GM12878 (cell line): ENCODE measurements around the gene IHH. TPM values are rescaled to one million over a fixed set of nuclear protein-coding genes. Genes with fewer than 3 reads are reported as not detected.

Experiments
- ATAC-seq: fragments of 200-7000 bp; cut with Tn5 transposase; 3 replicates; pipeline ENCODE4 v1.9.1; 2020; ENCODE audit warnings: mild to moderate bottlenecking, moderate library complexity
- BruUV-seq: library from RNA; stranded (reverse); fragments of 400-500 nt; replicated peaks from 2 replicates; lab custom pipeline; 2021; lab: Mats Ljungman, UMichigan
- CTCF ChIA-PET: fragments of 300-600 bp; sonication (Branson Sonifier 250); formaldehyde crosslinking; extraction: SDS; loops from one replicate; lab custom pipeline; 2021; ENCODE audit warnings: inconsistent platforms; lab: Yijun Ruan, JAX
- POLR2A ChIA-PET: fragments of 350-600 bp; formaldehyde crosslinking; extraction: SDS; loops from one replicate; lab custom pipeline; 2021; ENCODE audit warnings: inconsistent platforms; lab: Charles Lee
- RAD21 ChIA-PET: fragments of 300-600 bp; sonication (Branson Sonifier 250); formaldehyde crosslinking; loops from one replicate; lab custom pipeline; 2023; ENCODE audit warnings: antibody characterized with exemption; ENCODE audit not compliant: unreplicated experiment; lab: Charles Lee
- SMC1A ChIA-PET: fragments of 300-600 bp; sonication (Branson Sonifier 250); formaldehyde crosslinking; loops from one replicate; lab custom pipeline; 2023; ENCODE audit not compliant: unreplicated experiment, uncharacterized antibody; lab: Charles Lee
- DNase-seq: peaks from one replicate; pipeline ENCODE4 v3.0.0-alpha.2; 2011; ENCODE audit warnings: low read depth, low spot score
- FAIRE-seq: peaks from 3 replicates; lab custom pipeline; 2011; peaks lifted over from hg19 to GRCh38; lab: Jason Lieb, UNC
- H2AFZ ChIP-seq: 2 replicates; pipeline ENCODE4 v1.6.0; 2011; ENCODE audit warnings: low read depth, low read length, control low read depth; ENCODE audit not compliant: control insufficient read depth
- H3K27ac ChIP-seq: 2 replicates; pipeline ENCODE4 v1.5.1; 2011; ENCODE audit warnings: control low read depth; ENCODE audit not compliant: control insufficient read depth, insufficient read depth
- H3K27me3 ChIP-seq, 2 experiments: replicated peaks in 1 of 2; 2 replicates each; pipeline versions ENCODE4 v1.6.0 to v1.6.1; 2011; ENCODE audit warnings: low read length in 1 of 2; ENCODE audit not compliant: control insufficient read depth in 2 of 2, insufficient read depth in 2 of 2
- H3K36me3 ChIP-seq, 2 experiments: 2 replicates each; pipeline ENCODE4 v1.5.1; 2011; ENCODE audit warnings: low read length in 1 of 2; ENCODE audit not compliant: control insufficient read depth in 2 of 2, insufficient read depth in 2 of 2
- H3K4me1 ChIP-seq: 2 replicates; pipeline ENCODE4 v1.6.1; 2011; ENCODE audit warnings: mild to moderate bottlenecking, low read length, moderate library complexity, mixed read lengths; ENCODE audit not compliant: control insufficient read depth, insufficient read depth
- H3K4me2 ChIP-seq: 2 replicates; pipeline ENCODE4 v1.6.0; 2011; ENCODE audit warnings: control low read depth; ENCODE audit not compliant: control insufficient read depth, insufficient read depth
- H3K4me3 ChIP-seq: fragments of 200-600 bp; sonication (generic); 2 replicates; pipeline ENCODE4 v1.5.1; 2016
- H3K79me2 ChIP-seq: 2 replicates; pipeline ENCODE4 v1.6.0; 2011; ENCODE audit warnings: low read length; ENCODE audit not compliant: control insufficient read depth, insufficient read depth
- H3K9ac ChIP-seq: 2 replicates; pipeline ENCODE4 v1.8.0; 2011; ENCODE audit warnings: low read length, control low read depth, mixed read lengths; ENCODE audit not compliant: control insufficient read depth, insufficient read depth
- H3K9me3 ChIP-seq: replicated peaks from 3 replicates; pipeline ENCODE4 v1.5.1; 2011; ENCODE audit warnings: mild to moderate bottlenecking, low read length; ENCODE audit not compliant: control insufficient read depth, insufficient read depth
- H4K20me1 ChIP-seq: 2 replicates; pipeline ENCODE4 v1.6.0; 2011; ENCODE audit not compliant: control insufficient read depth, insufficient read depth
- BHLHE40 ChIP-seq, 2 experiments: fragments of 450-650 bp in 1 of 2; IDR thresholded peaks; 2 replicates each; pipeline ENCODE4 v1.6.1; 2011 to 2017; ENCODE audit warnings: low read depth in 2 of 2, borderline replicate concordance in 1 of 2, improper control_type of control experiment in 1 of 2, low read length in 1 of 2, mild to moderate bottlenecking in 1 of 2
- CHD2 ChIP-seq: IDR thresholded peaks from 2 replicates; pipeline ENCODE4 v1.6.1; 2011; ENCODE audit warnings: low read depth, low read length, improper control_type of control experiment, borderline replicate concordance
- CHD4 ChIP-seq: fragments of 200-600 bp; sonication (generic); IDR thresholded peaks from 2 replicates; pipeline ENCODE4 v1.6.1; 2016; ENCODE audit warnings: mild to moderate bottlenecking
- ESRRA ChIP-seq: IDR thresholded peaks from 2 replicates; pipeline ENCODE4 v1.6.1; 2012; ENCODE audit warnings: mild to moderate bottlenecking, low read length, improper control_type of control experiment
- GABPA ChIP-seq: IDR thresholded peaks from 2 replicates; pipeline ENCODE4 v1.6.1; 2014; ENCODE audit warnings: antibody characterized with exemption, low read depth, mild to moderate bottlenecking, inconsistent platforms
- NBN ChIP-seq: fragments of 450-650 bp; IDR thresholded peaks from 2 replicates; pipeline ENCODE4 v1.6.1; 2016
- POLR2A ChIP-seq: IDR thresholded peaks from 2 replicates; pipeline ENCODE4 v1.6.1; 2011; ENCODE audit warnings: low read depth, mild to moderate bottlenecking, low read length
- STAT1 ChIP-seq: fragments of 450-650 bp; conservative IDR thresholded peaks from 2 replicates; pipeline ENCODE4 v1.6.1; 2014; ENCODE audit warnings: antibody characterized with exemption, mild to moderate bottlenecking
- ZBED1 ChIP-seq: IDR thresholded peaks from 2 replicates; pipeline ENCODE4 v1.6.1; 2016; ENCODE audit warnings: borderline replicate concordance
- ZNF274 ChIP-seq: IDR thresholded peaks from one replicate; pipeline ENCODE4 v1.8.0; 2011; ENCODE audit not compliant: insufficient read length, insufficient read depth
- WGBS: methylation state at CpG from one replicate; pipeline ENCODE4 v1.1.6; 2016; ENCODE audit warnings: low lambda C conversion rate; ENCODE audit not compliant: insufficient replicate concordance, insufficient coverage; ENCODE audit errors: missing lambda C conversion rate; 5-methylcytosine and 5-hydroxymethylcytosine counted together
- in situ Hi-C: fragments of 300-500 bp; cut with MboI; formaldehyde crosslinking; loops from 9 replicates; pipeline ENCODE4 v1.14.3; 2018; ENCODE audit warnings: mixed read lengths
- intact Hi-C: fragments of 100-400 bp; cut with micrococcal nuclease; formaldehyde crosslinking; loops from one replicate; pipeline ENCODE4 v1.14.2; 2022; ENCODE audit not compliant: unreplicated experiment
- polyA plus RNA-seq, 11 experiments: library from polyadenylated mRNA; depleted of rRNA in 4 of 11; unstranded in 6 of 11; stranded (reverse) in 5 of 11; fragments of >200 nt; fragmentation: Nextera tagmentation in 4 of 11; fragmentation: Illumina TruSeq in 1 of 11; extraction: Ambion mirVana in 4 of 11; extraction: Trizol in 1 of 11; gene quantifications; 1 replicate in 1 of 11; 2 replicates in 10 of 11; pipeline versions ENCODE4 v1.2.1 to v1.2.3, GENCODE V29; 2011 to 2016; ENCODE audit warnings: inconsistent platforms in 2 of 11, missing spikeins in 2 of 11, low read depth in 1 of 11
- total RNA-seq, 4 experiments: library from RNA; depleted of rRNA in 3 of 4; stranded (reverse); fragments of >200 nt in 3 of 4; fragmentation: Illumina TruSeq in 1 of 4; extraction: Trizol in 1 of 4; gene quantifications; 2 replicates each; pipeline versions ENCODE4 v1.2.1 to v1.2.3, GENCODE V29; 2013 to 2021
- TF ChIP-seq, protein P1 (sequence below): fragments of 150-350 bp; IDR thresholded peaks from 2 replicates; pipeline ENCODE4 v1.6.1; 2016; ENCODE audit warnings: low read depth, low read length
- TF ChIP-seq, protein P2 (sequence below): fragments of 450-650 bp; conservative IDR thresholded peaks from 2 replicates; pipeline ENCODE4 v1.6.1; 2017; ENCODE audit warnings: mild to moderate bottlenecking, moderate library complexity
- TF ChIP-seq, protein P3 (sequence below): fragments of 450-650 bp; IDR thresholded peaks from 2 replicates; pipeline ENCODE4 v1.6.1; 2017; ENCODE audit warnings: mild to moderate bottlenecking, moderate library complexity

IHH gene
- total and polyA plus RNA-seq, 10 of the 15 experiments (the other 5 are each of a cell fraction or from before 2014, with no cell fraction given), result 0.04 TPM; not detected in 9

DNA sequence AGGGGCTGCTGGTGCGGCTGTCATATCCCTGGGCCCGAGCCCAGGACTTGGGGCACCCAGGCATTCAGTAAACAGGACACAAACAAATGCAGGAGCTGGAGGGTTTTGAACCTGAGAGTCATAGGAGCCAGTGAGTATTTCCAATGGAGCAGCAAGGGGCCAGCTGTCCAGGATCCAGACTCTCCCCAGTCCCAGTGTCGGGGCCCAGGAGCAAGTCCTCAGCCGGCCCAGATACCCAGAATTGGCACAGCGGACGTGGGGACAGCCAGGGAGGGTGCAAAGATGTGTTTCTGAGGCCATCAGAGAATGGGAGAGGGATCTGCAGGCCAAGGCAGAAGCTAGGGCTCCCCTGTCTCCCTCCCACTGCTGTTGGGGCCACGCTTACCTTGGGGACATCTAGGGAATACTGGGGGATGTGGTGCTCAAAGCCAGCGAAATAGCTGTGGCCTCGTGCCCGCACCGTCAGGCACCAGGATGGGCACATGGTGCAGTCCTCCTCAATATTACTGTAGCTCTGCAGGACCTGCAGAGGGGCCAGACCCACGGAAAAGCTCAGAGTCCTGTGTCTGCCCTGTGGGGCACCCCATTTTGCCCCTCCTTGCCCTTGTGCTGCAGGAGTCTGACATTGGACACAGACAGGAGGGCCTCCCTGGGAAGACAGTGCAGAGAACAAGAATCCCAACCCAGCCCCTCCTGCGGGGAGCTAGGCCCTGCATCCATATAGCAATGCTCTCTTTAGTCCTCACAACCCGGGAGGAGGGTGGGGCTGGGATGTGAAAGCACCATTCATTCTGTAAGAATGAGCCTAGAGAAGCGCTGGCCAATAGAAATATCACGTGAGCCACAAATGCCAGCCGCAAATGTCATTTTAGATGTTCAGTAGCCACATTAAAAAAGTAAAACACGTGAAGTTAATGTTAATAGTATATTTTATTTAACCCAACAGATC is 34.8 kb downstream of the IHH start (continued):
- TF ChIP-seq, protein P1, sequence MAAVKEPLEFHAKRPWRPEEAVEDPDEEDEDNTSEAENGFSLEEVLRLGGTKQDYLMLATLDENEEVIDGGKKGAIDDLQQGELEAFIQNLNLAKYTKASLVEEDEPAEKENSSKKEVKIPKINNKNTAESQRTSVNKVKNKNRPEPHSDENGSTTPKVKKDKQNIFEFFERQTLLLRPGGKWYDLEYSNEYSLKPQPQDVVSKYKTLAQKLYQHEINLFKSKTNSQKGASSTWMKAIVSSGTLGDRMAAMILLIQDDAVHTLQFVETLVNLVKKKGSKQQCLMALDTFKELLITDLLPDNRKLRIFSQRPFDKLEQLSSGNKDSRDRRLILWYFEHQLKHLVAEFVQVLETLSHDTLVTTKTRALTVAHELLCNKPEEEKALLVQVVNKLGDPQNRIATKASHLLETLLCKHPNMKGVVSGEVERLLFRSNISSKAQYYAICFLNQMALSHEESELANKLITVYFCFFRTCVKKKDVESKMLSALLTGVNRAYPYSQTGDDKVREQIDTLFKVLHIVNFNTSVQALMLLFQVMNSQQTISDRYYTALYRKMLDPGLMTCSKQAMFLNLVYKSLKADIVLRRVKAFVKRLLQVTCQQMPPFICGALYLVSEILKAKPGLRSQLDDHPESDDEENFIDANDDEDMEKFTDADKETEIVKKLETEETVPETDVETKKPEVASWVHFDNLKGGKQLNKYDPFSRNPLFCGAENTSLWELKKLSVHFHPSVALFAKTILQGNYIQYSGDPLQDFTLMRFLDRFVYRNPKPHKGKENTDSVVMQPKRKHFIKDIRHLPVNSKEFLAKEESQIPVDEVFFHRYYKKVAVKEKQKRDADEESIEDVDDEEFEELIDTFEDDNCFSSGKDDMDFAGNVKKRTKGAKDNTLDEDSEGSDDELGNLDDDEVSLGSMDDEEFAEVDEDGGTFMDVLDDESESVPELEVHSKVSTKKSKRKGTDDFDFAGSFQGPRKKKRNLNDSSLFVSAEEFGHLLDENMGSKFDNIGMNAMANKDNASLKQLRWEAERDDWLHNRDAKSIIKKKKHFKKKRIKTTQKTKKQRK, result no peak
- no peak for TF ChIP-seq CHD4
- TF ChIP-seq, all 136 proteins: peak for 0

DNA sequence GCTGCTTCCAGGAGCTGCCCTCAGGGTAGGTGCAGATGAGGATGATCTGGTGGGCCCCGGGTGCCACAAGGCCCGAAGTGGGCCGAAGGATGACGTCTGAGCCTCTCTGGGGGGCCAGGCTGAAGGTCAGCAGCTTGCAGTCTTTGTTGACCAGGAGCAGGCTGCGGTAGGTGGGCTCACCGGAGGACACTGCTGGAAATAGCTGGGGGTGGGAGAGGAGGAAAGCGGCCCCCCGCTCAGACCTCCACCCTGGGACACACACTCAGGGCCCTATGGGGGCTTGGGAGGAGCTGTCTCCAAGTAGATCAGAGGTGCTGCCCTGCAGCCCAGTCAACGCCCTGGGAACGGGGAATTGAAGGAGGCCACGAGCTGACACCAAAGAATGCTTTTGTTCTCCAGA is 36.7 kb downstream of the IHH start:
- peaks cover 0 to 3% of the 10 kb centered on the region in 2 experiments; a peak in 2 of 4 replicates for H3K27me3 ChIP-seq
- H3K27ac ChIP-seq, result no peak overlapping the region
- BruUV-seq, result no TSS peak
- H3K9me3 ChIP-seq, result no peaks in the 10 kb centered on the region
- H3K4me3 ChIP-seq, result no peak overlapping the region
- WGBS, result 4% methylated on average over 11 of the region's 11 CpGs
- H4K20me1 ChIP-seq, result no peaks in the 10 kb centered on the region
- no peak overlapping the region for H3K4me2 ChIP-seq
- no peak for ATAC-seq
- in situ Hi-C loops (no loop called here), intact Hi-C loops (no loop called here)
- no peak overlapping the region for H3K9ac ChIP-seq
- SMC1A ChIA-PET, result interaction anchor here (0.8 kb wide), 1 partner anchor 130 kb away, joined by 3 read pairs; no protein-coding TSS in a partner anchor
- no peaks in the 10 kb centered on the region for H3K36me3 ChIP-seq
- no peaks in the 10 kb centered on the region for H3K79me2 ChIP-seq
- H2AFZ ChIP-seq, result no peak overlapping the region
- POLR2A ChIA-PET, result no interaction called here
- RAD21 ChIA-PET, result no interaction called here
- no peak for FAIRE-seq
- no peak for DNase-seq
- no peaks in the 10 kb centered on the region for H3K4me1 ChIP-seq
- CTCF ChIA-PET, result no interaction called here
- no peak for TF ChIP-seq ESRRA
- no peak for TF ChIP-seq ZNF274
- no peak for TF ChIP-seq GABPA
- TF ChIP-seq BHLHE40 (IDR thresholded peaks at IDR 0.05; ENCODE audit: borderline replicate concordance in 1 of 2, low read depth in 2 of 2, low read length in 1 of 2), result no peak
- TF ChIP-seq, protein P2, sequence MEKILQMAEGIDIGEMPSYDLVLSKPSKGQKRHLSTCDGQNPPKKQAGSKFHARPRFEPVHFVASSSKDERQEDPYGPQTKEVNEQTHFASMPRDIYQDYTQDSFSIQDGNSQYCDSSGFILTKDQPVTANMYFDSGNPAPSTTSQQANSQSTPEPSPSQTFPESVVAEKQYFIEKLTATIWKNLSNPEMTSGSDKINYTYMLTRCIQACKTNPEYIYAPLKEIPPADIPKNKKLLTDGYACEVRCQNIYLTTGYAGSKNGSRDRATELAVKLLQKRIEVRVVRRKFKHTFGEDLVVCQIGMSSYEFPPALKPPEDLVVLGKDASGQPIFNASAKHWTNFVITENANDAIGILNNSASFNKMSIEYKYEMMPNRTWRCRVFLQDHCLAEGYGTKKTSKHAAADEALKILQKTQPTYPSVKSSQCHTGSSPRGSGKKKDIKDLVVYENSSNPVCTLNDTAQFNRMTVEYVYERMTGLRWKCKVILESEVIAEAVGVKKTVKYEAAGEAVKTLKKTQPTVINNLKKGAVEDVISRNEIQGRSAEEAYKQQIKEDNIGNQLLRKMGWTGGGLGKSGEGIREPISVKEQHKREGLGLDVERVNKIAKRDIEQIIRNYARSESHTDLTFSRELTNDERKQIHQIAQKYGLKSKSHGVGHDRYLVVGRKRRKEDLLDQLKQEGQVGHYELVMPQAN, result no peak
- TF ChIP-seq ZBED1, result no peak
- TF ChIP-seq NBN, result no peak
- no peak for TF ChIP-seq POLR2A
- no peak for TF ChIP-seq CHD2
- TF ChIP-seq STAT1, result no peak
- TF ChIP-seq, protein P3, sequence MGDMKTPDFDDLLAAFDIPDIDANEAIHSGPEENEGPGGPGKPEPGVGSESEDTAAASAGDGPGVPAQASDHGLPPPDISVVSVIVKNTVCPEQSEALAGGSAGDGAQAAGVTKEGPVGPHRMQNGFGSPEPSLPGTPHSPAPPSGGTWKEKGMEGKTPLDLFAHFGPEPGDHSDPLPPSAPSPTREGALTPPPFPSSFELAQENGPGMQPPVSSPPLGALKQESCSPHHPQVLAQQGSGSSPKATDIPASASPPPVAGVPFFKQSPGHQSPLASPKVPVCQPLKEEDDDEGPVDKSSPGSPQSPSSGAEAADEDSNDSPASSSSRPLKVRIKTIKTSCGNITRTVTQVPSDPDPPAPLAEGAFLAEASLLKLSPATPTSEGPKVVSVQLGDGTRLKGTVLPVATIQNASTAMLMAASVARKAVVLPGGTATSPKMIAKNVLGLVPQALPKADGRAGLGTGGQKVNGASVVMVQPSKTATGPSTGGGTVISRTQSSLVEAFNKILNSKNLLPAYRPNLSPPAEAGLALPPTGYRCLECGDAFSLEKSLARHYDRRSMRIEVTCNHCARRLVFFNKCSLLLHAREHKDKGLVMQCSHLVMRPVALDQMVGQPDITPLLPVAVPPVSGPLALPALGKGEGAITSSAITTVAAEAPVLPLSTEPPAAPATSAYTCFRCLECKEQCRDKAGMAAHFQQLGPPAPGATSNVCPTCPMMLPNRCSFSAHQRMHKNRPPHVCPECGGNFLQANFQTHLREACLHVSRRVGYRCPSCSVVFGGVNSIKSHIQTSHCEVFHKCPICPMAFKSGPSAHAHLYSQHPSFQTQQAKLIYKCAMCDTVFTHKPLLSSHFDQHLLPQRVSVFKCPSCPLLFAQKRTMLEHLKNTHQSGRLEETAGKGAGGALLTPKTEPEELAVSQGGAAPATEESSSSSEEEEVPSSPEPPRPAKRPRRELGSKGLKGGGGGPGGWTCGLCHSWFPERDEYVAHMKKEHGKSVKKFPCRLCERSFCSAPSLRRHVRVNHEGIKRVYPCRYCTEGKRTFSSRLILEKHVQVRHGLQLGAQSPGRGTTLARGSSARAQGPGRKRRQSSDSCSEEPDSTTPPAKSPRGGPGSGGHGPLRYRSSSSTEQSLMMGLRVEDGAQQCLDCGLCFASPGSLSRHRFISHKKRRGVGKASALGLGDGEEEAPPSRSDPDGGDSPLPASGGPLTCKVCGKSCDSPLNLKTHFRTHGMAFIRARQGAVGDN, result no peak
